HepG2 (cell line): ENCODE data around the gene ATRAID. TPM values are rescaled to one million over a fixed set of nuclear protein-coding genes. Genes with fewer than 3 reads are reported as not detected.

Source experiments
- BCLAF1 ChIP-seq: fragments of 450-650 bp; IDR thresholded peaks from 2 replicates; pipeline ENCODE4 v1.6.1; 2017; ENCODE audit warnings: mild to moderate bottlenecking
- CEBPG ChIP-seq: IDR thresholded peaks from 2 replicates; pipeline ENCODE4 v1.6.1; 2016
- CSRNP1 ChIP-seq: sonication (generic); formaldehyde crosslinking; IDR thresholded peaks from 2 replicates; pipeline ENCODE4 v1.8.1; 2023; ENCODE audit warnings: mild to moderate bottlenecking, missing genetic modification reagents
- KDM6A ChIP-seq: IDR thresholded peaks from 2 replicates; pipeline ENCODE4 v1.6.1; 2016; ENCODE audit warnings: low read depth
- MEIS2 ChIP-seq: sonication (generic); formaldehyde crosslinking; IDR thresholded peaks from 2 replicates; pipeline ENCODE4 v1.9.0; 2021; ENCODE audit warnings: mild to moderate bottlenecking, missing genetic modification reagents
- MLLT10 ChIP-seq: sonication (generic); formaldehyde crosslinking; IDR thresholded peaks from 2 replicates; pipeline ENCODE4 v1.4.0; 2020; ENCODE audit warnings: missing genetic modification reagents
- RBAK ChIP-seq: sonication (generic); formaldehyde crosslinking; IDR thresholded peaks from 2 replicates; pipeline ENCODE4 v1.5.1; 2020; ENCODE audit warnings: mild to moderate bottlenecking, missing genetic modification reagents
- SALL1 ChIP-seq: sonication (generic); formaldehyde crosslinking; IDR thresholded peaks from 2 replicates; pipeline ENCODE4 v1.8.0; 2022; ENCODE audit warnings: mild to moderate bottlenecking, missing genetic modification reagents
- SKIL ChIP-seq: sonication (generic); formaldehyde crosslinking; IDR thresholded peaks from 2 replicates; pipeline ENCODE4 v1.8.0; 2022; ENCODE audit warnings: missing genetic modification reagents, mild to moderate bottlenecking, moderate library complexity, borderline replicate concordance
- TEF ChIP-seq: sonication (generic); formaldehyde crosslinking; IDR thresholded peaks from 2 replicates; pipeline ENCODE4 v1.5.0; 2020; ENCODE audit warnings: missing genetic modification reagents
- TGIF2 ChIP-seq: IDR thresholded peaks from 2 replicates; pipeline ENCODE4 v1.6.1; 2016; ENCODE audit warnings: control low read depth, missing compliant biosample characterization
- UBTF ChIP-seq: sonication (generic); formaldehyde crosslinking; IDR thresholded peaks from 2 replicates; pipeline ENCODE4 v1.4.0; 2020; ENCODE audit warnings: mild to moderate bottlenecking, missing genetic modification reagents
- ZBTB4 ChIP-seq: sonication (generic); formaldehyde crosslinking; IDR thresholded peaks from 2 replicates; pipeline ENCODE4 v1.4.0; 2020; ENCODE audit warnings: missing genetic modification reagents, mild to moderate bottlenecking, borderline replicate concordance
- ZNF678 ChIP-seq: sonication (generic); formaldehyde crosslinking; IDR thresholded peaks from 2 replicates; pipeline ENCODE4 v1.4.0; 2020; ENCODE audit warnings: mild to moderate bottlenecking, missing genetic modification reagents
- ZNF7 ChIP-seq: IDR thresholded peaks from 2 replicates; pipeline ENCODE4 v1.6.1; 2016; ENCODE audit warnings: missing biosample characterization, missing genetic modification reagents
- ZNF879 ChIP-seq: sonication (generic); formaldehyde crosslinking; IDR thresholded peaks from 2 replicates; pipeline ENCODE4 v1.8.1; 2023; ENCODE audit warnings: missing genetic modification reagents
- polyA plus RNA-seq, 8 experiments: library from polyadenylated mRNA; depleted of rRNA in 3 of 8; stranded (reverse) in 7 of 8; unstranded in 1 of 8; fragments of >200 nt; fragmentation: Illumina TruSeq in 4 of 8; extraction: Trizol in 4 of 8; gene quantifications; 2 replicates each; pipeline versions ENCODE4 v1.2.1 to v1.2.3, GENCODE V29; 2011 to 2016; ENCODE audit warnings: low read depth in 4 of 8, missing spikeins in 1 of 8, mixed read lengths in 1 of 8; ENCODE audit not compliant: insufficient read depth in 1 of 8
- total RNA-seq, 5 experiments: library from RNA; depleted of rRNA; stranded (reverse); fragments of >200 nt; fragmentation: Illumina TruSeq; extraction: Trizol; gene quantifications; 2 replicates each; pipeline ENCODE4 v1.2.3, GENCODE V29; 2016; ENCODE audit warnings: low read depth in 1 of 5

ATRAID gene
- total and polyA plus RNA-seq, 2 of the 13 experiments (the other 11 are each of a cell fraction or from before 2014, with no cell fraction given), result 207 to 382 TPM

GRCh38 chr2:27191070-27191829 lies 20.6 kb upstream of the ATRAID start (continued):
- TF ChIP-seq CSRNP1 (CRISPR knock-in tag) (peak; percentile 31; the same call in 1 of the 2 replicates), ZNF678 (no peak), UBTF (CRISPR knock-in tag) (no peak), ZNF7 (no peak), ZBTB4 (no peak), MEIS2 (CRISPR knock-in tag) (0 out of 2 replicates have a peak, but pooled peaks have one; percentile 58), CEBPG (peak; percentile 56), TEF (CRISPR knock-in tag) (no peak), RBAK (CRISPR knock-in tag) (no peak), SKIL (CRISPR knock-in tag) (no peak), KDM6A (CRISPR knock-in tag) (no peak), BCLAF1 (no peak), ZNF879 (no peak), MLLT10 (CRISPR knock-in tag) (no peak), SALL1 (no peak), TGIF2 (CRISPR knock-in tag) (no peak)
